Measurements from ENCODE around the gene DPP7.
"Not testable (repeated sequence)": the region's sequence is repeated elsewhere in the genome, so short reads cannot be mapped to it uniquely, and the experiment has no call there.

Gene DPP7

DNA sequence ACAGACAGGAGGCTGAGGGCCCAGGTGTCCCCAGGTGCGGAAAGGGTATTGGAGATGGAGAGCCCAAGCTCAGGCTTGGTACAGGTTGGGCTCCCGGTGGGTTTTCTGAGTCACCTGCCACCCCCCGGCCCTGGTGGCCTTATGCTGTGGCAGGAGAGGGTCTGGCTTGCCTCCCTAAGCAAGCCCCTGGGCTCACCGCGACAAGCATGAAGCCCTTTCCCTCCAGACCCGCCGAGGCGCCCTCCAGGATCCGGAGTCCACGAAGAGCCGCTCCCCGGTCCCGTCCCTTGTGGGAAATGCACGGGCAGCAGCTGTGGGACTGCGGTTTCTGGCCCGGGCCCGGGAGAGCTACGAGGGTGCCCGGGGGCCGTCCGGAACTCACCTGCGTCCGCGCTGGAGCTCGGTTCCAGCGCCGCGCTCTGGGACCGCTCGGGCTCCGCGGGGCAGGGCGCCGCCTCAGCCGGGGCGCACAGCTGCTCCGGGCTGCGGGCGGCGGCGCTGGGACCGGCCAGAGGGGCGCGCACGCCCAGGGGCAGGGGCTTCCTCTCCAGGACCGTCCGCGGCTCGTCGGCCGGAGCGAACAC lies 44.9 kb downstream of the DPP7 start:
- H3K4me1 ChIP-seq (ENCODE audit: control insufficient read depth in 1 of 2, insufficient read depth in 2 of 2, low read length in 2 of 2), result peaks cover 4 to 17% of the 10 kb centered on the region in 2 donors
- H3K36me3 ChIP-seq (ENCODE audit: control insufficient read depth in 1 of 2, insufficient read depth in 2 of 2, low read length in 2 of 2), result no peaks in the 10 kb centered on the region
- no peak overlapping the region for H3K4me3 ChIP-seq (ENCODE audit: low read depth in 1 of 2, low read length in 2 of 2)
- no peaks in the 10 kb centered on the region for H3K9me3 ChIP-seq (ENCODE audit: control insufficient read depth in 1 of 2, low read length in 2 of 2)
- no peak overlapping the region for H3K27ac ChIP-seq (ENCODE audit: low read length)
- H3K27me3 ChIP-seq (ENCODE audit: low read depth, low read length), result no peaks in the 10 kb centered on the region

DNA sequence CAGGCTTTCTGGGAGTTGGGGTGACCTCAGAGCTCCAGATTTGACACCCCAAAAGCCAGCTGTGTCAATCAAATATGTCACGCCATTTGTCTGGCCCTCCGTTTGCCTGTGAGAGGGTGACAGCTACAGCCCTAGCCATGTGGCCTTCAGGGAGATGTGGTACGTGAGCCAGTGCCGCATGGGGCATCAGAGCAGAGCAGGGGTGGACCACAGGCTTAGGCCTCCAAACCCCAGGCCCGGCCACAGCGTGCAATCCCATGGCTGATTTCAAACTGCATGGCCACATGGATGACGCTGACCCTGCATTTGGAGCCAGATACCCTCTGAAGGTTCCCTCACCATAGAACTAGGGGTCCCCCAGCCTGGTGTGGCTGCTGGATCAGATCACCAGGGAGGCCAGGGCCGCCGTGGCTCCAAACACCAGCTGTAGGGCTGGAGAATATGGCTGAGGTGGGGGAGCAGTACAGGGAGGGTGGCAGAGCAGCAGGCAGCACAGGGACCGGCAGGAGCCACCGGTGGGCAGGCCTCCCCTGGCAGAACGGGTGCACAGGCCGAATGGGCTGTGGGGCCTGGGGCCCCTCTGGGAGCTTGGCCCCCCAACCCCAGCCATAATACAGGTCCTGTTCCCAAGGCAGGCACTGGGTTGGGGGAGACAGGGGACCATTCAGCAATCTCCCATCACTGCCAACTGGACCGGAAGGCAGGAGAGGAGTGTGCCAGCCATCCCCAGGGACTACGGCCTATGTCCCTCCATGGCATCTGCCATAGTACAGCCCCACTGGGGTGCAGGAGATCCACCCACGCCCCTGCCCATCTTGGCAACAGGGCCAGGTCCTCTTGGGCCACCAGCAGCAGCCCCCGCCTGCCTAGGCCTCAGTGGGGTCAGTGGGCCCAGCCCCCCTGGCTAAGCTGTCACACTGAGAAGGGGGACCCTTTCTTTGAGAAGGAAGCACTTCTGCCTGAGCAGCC lies 45.7 kb downstream of the DPP7 start:
- Histone ChIP-seq H3K27me3 (ENCODE audit: low read depth, low read length) (no peaks in the 10 kb centered on the region), H3K36me3 (ENCODE audit: control insufficient read depth in 1 of 2, insufficient read depth in 2 of 2, low read length in 2 of 2) (no peaks in the 10 kb centered on the region), H3K9me3 (ENCODE audit: control insufficient read depth in 1 of 2, low read length in 2 of 2) (no peaks in the 10 kb centered on the region), H3K4me3 (ENCODE audit: low read depth in 1 of 2, low read length in 2 of 2) (no peak overlapping the region), H3K27ac (ENCODE audit: low read length) (no peak overlapping the region), H3K4me1 (ENCODE audit: control insufficient read depth in 1 of 2, insufficient read depth in 2 of 2, low read length in 2 of 2) (peaks cover 4 to 22% of the 10 kb centered on the region in 2 donors)

DNA sequence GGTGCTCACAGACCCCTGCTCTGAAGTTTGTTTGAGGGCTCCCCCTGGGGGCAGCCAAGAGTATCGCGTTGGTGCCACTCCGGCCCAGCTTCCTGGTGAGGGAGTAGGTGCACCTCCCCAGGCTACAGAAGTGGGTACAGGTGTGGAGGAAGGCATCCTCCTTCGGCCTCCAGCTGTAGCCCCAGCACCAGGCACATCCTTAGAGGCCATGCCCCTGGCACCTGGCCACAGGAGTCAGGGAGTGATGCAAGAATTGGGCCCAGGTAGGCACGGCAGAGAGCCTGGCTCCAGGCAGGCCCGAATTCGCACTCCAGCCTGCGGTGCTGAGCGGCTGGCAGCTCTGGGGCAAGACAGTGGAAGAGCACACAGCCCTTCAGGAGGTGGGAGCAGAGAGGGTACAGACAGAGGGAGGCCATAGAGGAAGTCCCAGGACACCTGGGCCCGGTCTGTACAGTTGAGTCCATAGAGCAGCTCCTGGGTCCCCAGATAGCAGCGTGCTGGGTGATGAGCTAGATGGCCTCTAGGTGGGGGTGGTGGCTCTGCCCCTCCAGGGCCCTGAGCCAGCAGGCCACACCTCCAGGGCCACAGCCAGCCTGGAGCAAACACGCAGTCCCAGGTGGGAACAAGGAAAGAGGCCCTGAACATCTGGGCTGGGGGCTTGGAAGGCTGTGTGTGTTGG lies 46.5 kb downstream of the DPP7 start:
- H3K9me3 ChIP-seq (ENCODE audit: control insufficient read depth in 1 of 2, low read length in 2 of 2), result no peaks in the 10 kb centered on the region
- H3K27me3 ChIP-seq (ENCODE audit: low read depth, low read length), result no peaks in the 10 kb centered on the region
- H3K4me3 ChIP-seq (ENCODE audit: low read depth in 1 of 2, low read length in 2 of 2), result no peak overlapping the region
- H3K36me3 ChIP-seq (ENCODE audit: control insufficient read depth in 1 of 2, insufficient read depth in 2 of 2, low read length in 2 of 2), result no peaks in the 10 kb centered on the region
- H3K4me1 ChIP-seq (ENCODE audit: control insufficient read depth in 1 of 2, insufficient read depth in 2 of 2, low read length in 2 of 2), result peaks cover 4 to 23% of the 10 kb centered on the region in 2 donors
- H3K27ac ChIP-seq (ENCODE audit: low read length), result no peak overlapping the region

DNA sequence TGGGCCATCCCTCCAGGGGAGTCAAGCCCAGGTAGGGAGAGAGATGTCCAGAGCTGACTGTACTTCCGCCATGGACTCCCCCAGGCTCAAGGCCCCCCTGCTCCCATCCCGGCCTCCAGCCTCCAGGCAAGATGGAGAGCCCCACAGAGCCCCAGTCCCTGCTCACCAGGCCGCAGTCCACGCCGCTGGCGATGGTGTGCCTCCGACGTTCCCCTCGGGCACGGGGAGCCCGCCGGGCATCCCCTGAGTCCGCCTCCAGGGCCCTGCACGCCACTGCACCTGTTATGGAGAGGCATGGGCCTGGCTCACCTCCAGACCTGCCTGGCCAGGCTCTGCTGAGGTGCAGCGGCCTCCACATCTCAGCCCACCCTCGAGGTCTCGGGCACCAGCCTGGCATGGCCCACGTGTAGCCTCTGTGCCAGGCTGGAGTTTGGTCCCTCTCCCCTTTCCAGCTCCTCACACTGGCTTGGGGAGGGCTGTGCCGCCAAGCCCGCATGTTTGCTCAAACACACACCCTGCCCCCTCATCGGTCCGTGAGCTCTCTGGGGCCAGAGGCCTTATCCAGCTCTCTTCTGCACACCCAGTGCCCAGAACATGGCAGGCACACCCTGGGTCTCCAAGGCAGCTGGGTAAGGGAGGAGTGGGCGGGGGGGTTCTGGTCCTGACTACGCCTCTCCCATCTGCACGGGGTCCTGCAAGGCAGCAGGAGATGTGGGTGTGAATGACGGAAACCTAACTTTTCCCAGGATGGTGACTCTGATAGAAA lies 48.3 kb downstream of the DPP7 start:
- Histone ChIP-seq H3K4me1 (ENCODE audit: control insufficient read depth in 1 of 2, insufficient read depth in 2 of 2, low read length in 2 of 2) (peaks cover 3 to 18% of the 10 kb centered on the region in 2 donors), H3K27me3 (ENCODE audit: low read depth, low read length) (no peaks in the 10 kb centered on the region), H3K9me3 (ENCODE audit: control insufficient read depth in 1 of 2, low read length in 2 of 2) (no peaks in the 10 kb centered on the region), H3K36me3 (ENCODE audit: control insufficient read depth in 1 of 2, insufficient read depth in 2 of 2, low read length in 2 of 2) (no peaks in the 10 kb centered on the region), H3K27ac (ENCODE audit: low read length) (no peak overlapping the region), H3K4me3 (ENCODE audit: low read depth in 1 of 2, low read length in 2 of 2) (no peak overlapping the region)

DNA sequence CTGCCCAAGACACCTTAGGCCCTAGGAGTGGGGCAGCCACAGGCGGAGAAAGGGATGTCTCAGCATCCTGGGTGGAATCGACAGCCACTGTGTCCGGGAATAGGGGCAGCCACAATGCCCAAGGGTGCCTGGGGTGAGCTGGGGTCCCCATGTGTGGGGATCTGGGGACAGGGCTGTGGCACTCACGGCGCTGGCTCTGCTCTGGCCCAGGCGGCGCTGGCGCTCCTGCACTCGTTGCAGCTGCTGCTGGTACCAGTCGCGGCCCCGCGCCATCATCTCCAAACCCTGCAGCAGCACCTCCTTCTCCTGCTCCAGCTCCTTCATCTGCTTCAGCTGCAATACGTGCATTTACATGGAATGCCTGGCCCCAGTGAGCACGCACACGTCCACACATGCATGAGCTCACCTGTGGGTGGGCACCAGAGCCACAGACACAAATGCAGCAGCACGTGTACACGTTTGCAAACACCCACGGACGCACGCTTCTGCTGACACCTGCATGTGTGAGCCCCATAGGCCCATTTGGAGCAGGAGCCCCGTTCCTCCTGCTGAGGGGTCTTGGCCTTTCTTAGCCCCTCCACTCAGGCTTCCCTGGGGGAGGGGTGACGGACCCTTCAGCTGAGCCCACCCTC lies 49.1 kb downstream of the DPP7 start:
- Histone ChIP-seq H3K9me3 (ENCODE audit: control insufficient read depth in 1 of 2, low read length in 2 of 2) (no peaks in the 10 kb centered on the region), H3K27ac (ENCODE audit: low read length) (no peak overlapping the region), H3K27me3 (ENCODE audit: low read depth, low read length) (no peaks in the 10 kb centered on the region), H3K4me1 (ENCODE audit: control insufficient read depth in 1 of 2, insufficient read depth in 2 of 2, low read length in 2 of 2) (peaks cover 0 to 11% of the 10 kb centered on the region in 2 donors), H3K4me3 (ENCODE audit: low read depth in 1 of 2, low read length in 2 of 2) (no peak overlapping the region), H3K36me3 (ENCODE audit: control insufficient read depth in 1 of 2, insufficient read depth in 2 of 2, low read length in 2 of 2) (no peaks in the 10 kb centered on the region)

DNA sequence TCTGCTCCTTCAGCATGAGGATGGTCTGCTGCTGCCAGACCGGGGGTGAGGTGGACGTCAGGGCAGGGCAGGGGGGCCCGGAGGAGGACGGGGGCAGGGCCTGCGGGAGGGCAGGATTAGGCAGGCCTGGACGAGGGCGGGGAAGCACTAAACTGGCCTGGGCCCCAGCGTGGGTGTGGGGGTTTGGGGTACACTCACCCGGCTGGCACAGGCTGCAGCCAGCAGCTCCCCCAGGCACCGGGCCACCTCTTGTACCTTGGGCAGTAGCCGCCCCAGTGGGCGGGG lies 49.7 kb downstream of the DPP7 start:
- H3K27me3 ChIP-seq (ENCODE audit: low read depth, low read length), result no peaks in the 10 kb centered on the region

DNA sequence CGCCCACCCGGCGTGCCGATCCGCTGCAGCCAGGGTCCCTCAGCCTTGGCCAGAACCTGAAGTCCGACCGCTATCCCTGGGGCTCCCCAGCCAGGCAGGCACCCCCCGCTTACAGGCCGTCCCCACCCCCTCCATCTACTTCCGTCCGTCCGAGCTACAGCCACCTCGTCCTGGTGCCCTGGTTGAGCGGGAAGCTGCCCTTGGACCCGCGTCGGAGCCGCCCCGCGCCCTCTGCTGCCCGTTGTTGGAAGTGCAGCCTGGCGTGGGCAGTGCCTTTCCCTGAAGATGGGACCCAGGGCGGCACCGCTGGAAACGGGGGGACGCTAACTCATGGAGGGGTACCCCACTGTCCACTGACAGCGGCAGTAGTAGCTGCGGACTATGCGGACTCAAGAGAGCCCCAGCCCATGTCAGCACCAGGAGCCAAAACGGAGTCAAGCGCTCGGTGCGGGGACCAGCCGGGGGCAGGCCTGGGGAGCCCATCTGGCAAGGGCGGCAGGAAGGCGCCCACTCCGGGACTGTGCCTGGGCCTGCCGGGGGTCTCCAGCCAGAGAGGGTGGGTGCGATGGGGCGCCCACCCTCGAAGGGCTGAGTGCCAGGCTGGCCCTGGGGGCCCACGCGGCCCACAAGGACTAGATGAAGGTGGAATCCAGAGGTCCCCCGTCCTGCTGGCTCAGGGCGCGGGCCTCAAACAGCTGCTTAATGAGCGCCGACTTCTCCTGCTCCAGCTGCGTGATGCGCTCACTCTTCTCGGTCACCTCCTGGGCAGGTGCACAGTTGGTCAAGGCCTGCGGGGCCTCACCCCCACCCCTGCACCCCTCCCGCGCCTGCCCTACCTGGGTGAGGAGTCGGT lies 50.3 kb downstream of the DPP7 start:
- Histone ChIP-seq H3K4me3 (ENCODE audit: low read depth in 1 of 2, low read length in 2 of 2) (no peak overlapping the region), H3K27me3 (ENCODE audit: low read depth, low read length) (no peaks in the 10 kb centered on the region)

More for the DNA sequence above, 49.7 kb downstream of the DPP7 start:
- H3K36me3 ChIP-seq (ENCODE audit: control insufficient read depth in 1 of 2, insufficient read depth in 2 of 2, low read length in 2 of 2), result no peaks in the 10 kb centered on the region
- H3K9me3 ChIP-seq (ENCODE audit: control insufficient read depth in 1 of 2, low read length in 2 of 2), result no peaks in the 10 kb centered on the region
- no peak overlapping the region for H3K27ac ChIP-seq (ENCODE audit: low read length)
- H3K4me1 ChIP-seq (ENCODE audit: control insufficient read depth in 1 of 2, insufficient read depth in 2 of 2, low read length in 2 of 2), result peaks cover 0 to 11% of the 10 kb centered on the region in 2 donors
- no peak overlapping the region for H3K4me3 ChIP-seq (ENCODE audit: low read depth in 1 of 2, low read length in 2 of 2)

DNA sequence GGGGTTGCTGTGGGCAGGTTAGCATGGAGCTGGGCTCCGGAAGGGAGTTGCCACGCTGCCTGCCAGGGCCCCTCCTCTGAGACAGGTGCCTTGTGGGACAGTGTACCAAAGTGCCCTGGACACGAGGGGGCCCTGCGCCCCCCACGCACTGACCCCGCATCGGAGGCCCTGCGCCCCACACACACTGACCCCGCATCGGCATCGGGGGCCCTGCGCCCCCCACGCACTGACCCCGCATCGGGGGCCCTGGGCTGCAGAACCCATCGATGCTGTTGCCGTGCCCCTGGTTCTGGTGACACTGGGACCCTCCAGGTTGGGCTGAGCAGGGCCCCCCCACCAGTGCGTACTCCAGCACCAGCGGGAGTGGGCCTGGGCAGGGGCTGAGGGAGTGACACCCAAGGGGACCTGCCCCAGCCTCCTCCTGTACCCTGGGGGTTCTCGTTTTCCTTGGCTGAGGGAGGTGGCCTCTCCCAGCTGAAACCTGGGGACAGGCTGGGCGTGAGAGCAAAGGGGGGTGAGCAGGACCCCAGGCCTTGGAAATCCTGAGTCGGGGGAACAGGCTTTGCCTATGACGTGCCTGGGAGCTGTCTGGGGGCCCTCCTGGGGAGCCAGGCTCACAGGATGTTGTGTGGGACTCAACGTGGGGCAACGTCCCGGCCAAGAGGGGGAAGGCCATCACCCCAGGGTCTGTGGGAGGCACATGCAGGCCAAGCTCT lies 51.1 kb downstream of the DPP7 start:
- Histone ChIP-seq H3K4me3 (ENCODE audit: low read depth in 1 of 2, low read length in 2 of 2) (no peak overlapping the region), H3K9me3 (ENCODE audit: control insufficient read depth in 1 of 2, low read length in 2 of 2) (no peaks in the 10 kb centered on the region), H3K4me1 (ENCODE audit: control insufficient read depth in 1 of 2, insufficient read depth in 2 of 2, low read length in 2 of 2) (peaks cover 0 to 6% of the 10 kb centered on the region in 2 donors), H3K36me3 (ENCODE audit: control insufficient read depth in 1 of 2, insufficient read depth in 2 of 2, low read length in 2 of 2) (no peaks in the 10 kb centered on the region), H3K27me3 (ENCODE audit: low read depth, low read length) (no peaks in the 10 kb centered on the region), H3K27ac (ENCODE audit: low read length) (no peak overlapping the region)

More for the DNA sequence above, 50.3 kb downstream of the DPP7 start:
- no peak overlapping the region for H3K27ac ChIP-seq (ENCODE audit: low read length)
- no peaks in the 10 kb centered on the region for H3K36me3 ChIP-seq (ENCODE audit: control insufficient read depth in 1 of 2, insufficient read depth in 2 of 2, low read length in 2 of 2)
- H3K9me3 ChIP-seq (ENCODE audit: control insufficient read depth in 1 of 2, low read length in 2 of 2), result no peaks in the 10 kb centered on the region
- peaks cover 0 to 6% of the 10 kb centered on the region in 2 donors for H3K4me1 ChIP-seq (ENCODE audit: control insufficient read depth in 1 of 2, insufficient read depth in 2 of 2, low read length in 2 of 2)

DNA sequence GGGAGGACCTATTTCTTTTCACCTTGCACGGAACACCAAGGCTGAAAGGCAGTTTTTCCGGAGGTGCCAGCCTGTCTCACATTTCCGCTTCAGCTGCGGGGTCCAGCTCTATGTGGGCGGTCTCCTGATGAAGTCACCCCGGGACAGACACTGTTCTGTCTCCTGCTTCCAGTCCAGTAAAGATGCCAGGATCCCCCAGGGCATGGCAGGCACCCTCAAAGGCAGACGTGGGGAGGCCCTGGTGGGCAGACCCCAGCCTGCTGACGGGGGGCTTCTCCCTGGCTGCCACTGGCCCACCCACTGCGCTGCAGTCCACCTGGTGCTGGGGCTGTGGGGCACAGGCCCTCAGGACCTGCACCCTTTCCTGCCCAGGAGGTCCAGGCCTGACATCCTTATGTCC lies 51.7 kb downstream of the DPP7 start:
- not testable (repeated sequence) for H3K27ac ChIP-seq (ENCODE audit: low read length); H3K4me1 ChIP-seq (ENCODE audit: control insufficient read depth in 1 of 2, insufficient read depth in 2 of 2, low read length in 2 of 2); H3K36me3 ChIP-seq (ENCODE audit: control insufficient read depth in 1 of 2, insufficient read depth in 2 of 2, low read length in 2 of 2); H3K4me3 ChIP-seq (ENCODE audit: low read depth in 1 of 2, low read length in 2 of 2); H3K27me3 ChIP-seq (ENCODE audit: low read depth, low read length); H3K9me3 ChIP-seq (ENCODE audit: control insufficient read depth in 1 of 2, low read length in 2 of 2)

DNA sequence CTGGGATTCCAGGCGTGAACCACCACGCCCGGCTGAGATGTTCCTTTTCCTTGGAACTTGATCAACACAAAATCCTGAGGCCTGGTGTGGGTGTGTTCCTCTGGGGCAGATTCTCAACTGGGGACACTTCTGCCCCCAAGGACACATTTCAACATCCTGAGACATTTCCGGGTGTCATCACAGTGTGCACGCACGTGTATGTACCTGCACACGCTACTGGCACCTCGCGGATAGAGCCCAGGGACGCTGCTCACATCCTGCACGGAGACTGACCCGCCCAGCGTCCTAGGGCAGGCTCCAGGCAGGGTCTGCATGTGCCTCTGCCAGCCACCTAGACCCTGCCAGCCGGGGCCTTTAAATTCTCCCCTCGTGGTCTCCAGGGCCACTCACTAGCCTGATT lies 52.1 kb downstream of the DPP7 start:
- no peak overlapping the region for H3K4me3 ChIP-seq (ENCODE audit: low read depth in 1 of 2, low read length in 2 of 2)
- peaks cover 0 to 6% of the 10 kb centered on the region in 2 donors for H3K4me1 ChIP-seq (ENCODE audit: control insufficient read depth in 1 of 2, insufficient read depth in 2 of 2, low read length in 2 of 2)
- H3K36me3 ChIP-seq (ENCODE audit: control insufficient read depth in 1 of 2, insufficient read depth in 2 of 2, low read length in 2 of 2), result no peaks in the 10 kb centered on the region
- H3K27me3 ChIP-seq (ENCODE audit: low read depth, low read length), result no peaks in the 10 kb centered on the region
- no peaks in the 10 kb centered on the region for H3K9me3 ChIP-seq (ENCODE audit: control insufficient read depth in 1 of 2, low read length in 2 of 2)
- H3K27ac ChIP-seq (ENCODE audit: low read length), result no peak overlapping the region

All from muscle layer of duodenum (tissue), 2 donors.